ENCODE data around the gene PIGA. TPM values are rescaled to one million over a fixed set of nuclear protein-coding genes. Genes with fewer than 3 reads are reported as not detected.
A peak's percentile ranks its signal among the peaks of the same experiment; 100 is the strongest.

PIGA gene
- total and polyA plus RNA-seq, 3 donors from 2014 or later: 8.1 to 17.0 (median 13.0) TPM

DNA sequence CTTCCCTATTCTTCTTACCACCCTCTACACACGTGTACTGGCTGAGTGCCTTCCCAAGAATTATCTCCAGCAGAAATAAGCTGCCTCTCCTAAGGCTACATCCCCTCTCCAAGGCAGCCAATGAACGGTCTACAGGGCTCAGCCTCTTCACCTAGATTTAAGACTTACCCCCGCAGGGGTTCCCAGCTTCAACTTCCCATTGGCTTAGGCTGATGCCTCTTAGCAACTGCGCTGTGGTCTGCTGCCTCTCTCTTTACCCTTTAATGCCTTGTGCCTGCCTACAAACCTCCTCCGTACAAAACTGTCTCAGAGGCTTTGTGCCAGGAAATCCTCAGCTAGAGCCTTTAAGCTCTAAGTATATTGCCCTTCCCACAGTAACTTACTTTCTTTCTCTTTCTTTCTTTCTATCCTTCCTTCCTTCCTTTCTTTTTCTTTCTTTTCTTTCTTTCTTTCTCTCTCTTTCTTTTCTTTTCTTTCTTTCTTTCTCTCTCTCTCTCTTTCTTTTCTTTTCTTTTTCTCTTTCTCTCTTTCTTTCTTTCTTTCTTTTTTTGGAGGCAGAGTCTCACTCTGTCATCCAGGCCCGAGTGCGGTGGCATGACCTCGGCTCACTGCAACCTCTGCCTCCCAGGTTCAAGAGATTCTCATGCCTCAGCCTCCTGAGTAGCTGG is 15.1 kb upstream of the PIGA start:
- WGBS, 2 donors: 44 to 57% methylated on average over 8 of the region's 8 CpGs
- DNase-seq: no peak
- Histone ChIP-seq H3K27ac (no peak overlapping the region), H3K27me3 (no peaks in the 10 kb centered on the region), H3K9me3 (no peaks in the 10 kb centered on the region), H3K4me3 (no peak overlapping the region), H3K4me1 (no peaks in the 10 kb centered on the region), H3K36me3 (ENCODE audit: low read depth, missing control alignments) (no peaks in the 10 kb centered on the region)
- intact Hi-C loops (cut with DNase I; ENCODE audit: low total_unique reads): no loop called here
- TF ChIP-seq POLR2A (IDR thresholded peaks at IDR 0.05): no peak
- TF ChIP-seq, protein P1, sequence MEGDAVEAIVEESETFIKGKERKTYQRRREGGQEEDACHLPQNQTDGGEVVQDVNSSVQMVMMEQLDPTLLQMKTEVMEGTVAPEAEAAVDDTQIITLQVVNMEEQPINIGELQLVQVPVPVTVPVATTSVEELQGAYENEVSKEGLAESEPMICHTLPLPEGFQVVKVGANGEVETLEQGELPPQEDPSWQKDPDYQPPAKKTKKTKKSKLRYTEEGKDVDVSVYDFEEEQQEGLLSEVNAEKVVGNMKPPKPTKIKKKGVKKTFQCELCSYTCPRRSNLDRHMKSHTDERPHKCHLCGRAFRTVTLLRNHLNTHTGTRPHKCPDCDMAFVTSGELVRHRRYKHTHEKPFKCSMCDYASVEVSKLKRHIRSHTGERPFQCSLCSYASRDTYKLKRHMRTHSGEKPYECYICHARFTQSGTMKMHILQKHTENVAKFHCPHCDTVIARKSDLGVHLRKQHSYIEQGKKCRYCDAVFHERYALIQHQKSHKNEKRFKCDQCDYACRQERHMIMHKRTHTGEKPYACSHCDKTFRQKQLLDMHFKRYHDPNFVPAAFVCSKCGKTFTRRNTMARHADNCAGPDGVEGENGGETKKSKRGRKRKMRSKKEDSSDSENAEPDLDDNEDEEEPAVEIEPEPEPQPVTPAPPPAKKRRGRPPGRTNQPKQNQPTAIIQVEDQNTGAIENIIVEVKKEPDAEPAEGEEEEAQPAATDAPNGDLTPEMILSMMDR (IDR thresholded peaks at IDR 0.05): no peak

DNA sequence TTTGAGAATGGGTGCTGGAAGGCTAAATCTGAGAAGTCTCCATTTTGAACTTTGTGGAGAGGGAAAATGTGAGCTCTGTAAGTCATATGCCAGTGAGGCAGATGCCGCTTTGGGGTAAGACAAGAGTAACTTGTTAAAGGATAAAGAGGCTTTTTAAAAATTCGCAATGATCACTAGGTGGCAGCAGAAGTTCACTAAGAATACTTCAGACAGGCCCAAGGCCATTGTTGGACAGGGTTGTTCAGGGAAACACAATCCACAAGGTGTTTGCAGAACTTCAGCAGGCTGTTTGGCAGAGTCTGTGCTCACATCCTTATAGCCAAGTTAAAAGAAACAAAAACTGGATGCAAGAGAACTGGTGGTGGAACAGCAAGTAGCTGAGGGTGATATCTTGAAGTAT is 13.7 kb upstream of the PIGA start:
- peak; percentile 38 for DNase-seq
- no peaks in the 10 kb centered on the region for H3K36me3 ChIP-seq (ENCODE audit: low read depth, missing control alignments)
- H3K9me3 ChIP-seq: no peaks in the 10 kb centered on the region
- intact Hi-C loops (cut with DNase I; ENCODE audit: low total_unique reads): no loop called here
- TF ChIP-seq POLR2A (IDR thresholded peaks at IDR 0.05): no peak
- TF ChIP-seq, protein P1 (IDR thresholded peaks at IDR 0.05): peak in 2 of 3 experiments; percentile 31 to 37
- H3K27ac ChIP-seq: no peak overlapping the region
- H3K4me3 ChIP-seq: no peak overlapping the region
- H3K4me1 ChIP-seq: no peaks in the 10 kb centered on the region
- no peaks in the 10 kb centered on the region for H3K27me3 ChIP-seq
- WGBS, 2 donors: 30 to 35% methylated on average over 2 of the region's 2 CpGs

DNA sequence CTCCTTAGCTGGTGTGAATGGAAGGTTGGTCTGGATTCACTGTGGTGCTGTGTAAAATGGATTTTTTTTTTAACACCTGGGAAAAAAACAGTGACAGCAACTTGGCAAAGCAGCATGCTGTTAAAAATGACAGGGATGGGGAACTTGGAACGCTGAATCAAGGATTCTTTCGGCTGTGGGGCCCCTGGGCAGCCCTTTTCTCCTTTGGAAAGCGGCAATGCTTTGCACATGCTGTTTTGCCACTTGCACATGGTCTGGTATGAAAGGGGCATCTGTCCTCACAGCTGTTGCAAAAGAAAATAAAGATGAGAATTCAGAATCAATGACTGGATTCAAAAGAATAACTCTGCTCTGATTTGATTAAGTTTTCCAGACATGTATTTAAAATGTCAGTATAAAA is 10.7 kb upstream of the PIGA start:
- Histone ChIP-seq H3K36me3 (ENCODE audit: low read depth, missing control alignments) (no peaks in the 10 kb centered on the region), H3K9me3 (no peaks in the 10 kb centered on the region), H3K27ac (no peak overlapping the region), H3K4me3 (no peak overlapping the region), H3K27me3 (no peaks in the 10 kb centered on the region), H3K4me1 (no peaks in the 10 kb centered on the region)
- WGBS, 2 donors: 87 to 89% methylated on average over 3 of the region's 3 CpGs
- no peak for DNase-seq
- intact Hi-C loops (cut with DNase I; ENCODE audit: low total_unique reads): no loop called here
- TF ChIP-seq POLR2A (IDR thresholded peaks at IDR 0.05): no peak
- TF ChIP-seq, protein P1 (IDR thresholded peaks at IDR 0.05): no peak

DNA sequence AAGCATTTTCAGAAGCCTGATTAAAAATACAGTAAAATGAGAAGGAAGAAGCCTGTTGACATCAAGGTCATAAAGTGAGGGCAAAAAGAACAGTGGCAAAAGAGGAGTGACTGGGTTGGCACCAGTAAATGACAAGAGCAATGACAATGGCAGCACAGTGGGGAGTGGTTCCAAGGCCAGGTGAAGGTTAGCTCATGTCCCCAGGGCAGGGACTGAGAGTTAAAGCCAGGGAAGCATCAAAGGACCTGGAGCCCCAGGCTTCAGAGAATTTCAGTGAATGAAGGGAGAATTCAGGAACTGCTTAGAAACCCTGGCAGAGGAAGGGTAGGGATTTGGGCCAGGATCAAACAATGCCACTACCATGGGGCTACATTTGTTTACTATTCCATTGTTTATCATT is 8.8 kb upstream of the PIGA start:
- Histone ChIP-seq H3K4me1 (no peaks in the 10 kb centered on the region), H3K27me3 (no peaks in the 10 kb centered on the region), H3K36me3 (ENCODE audit: low read depth, missing control alignments) (no peaks in the 10 kb centered on the region), H3K27ac (no peak overlapping the region), H3K9me3 (no peaks in the 10 kb centered on the region), H3K4me3 (no peak overlapping the region)
- no peak for TF ChIP-seq POLR2A (IDR thresholded peaks at IDR 0.05)
- intact Hi-C loops (cut with DNase I; ENCODE audit: low total_unique reads): no loop called here
- DNase-seq: no peak

DNA sequence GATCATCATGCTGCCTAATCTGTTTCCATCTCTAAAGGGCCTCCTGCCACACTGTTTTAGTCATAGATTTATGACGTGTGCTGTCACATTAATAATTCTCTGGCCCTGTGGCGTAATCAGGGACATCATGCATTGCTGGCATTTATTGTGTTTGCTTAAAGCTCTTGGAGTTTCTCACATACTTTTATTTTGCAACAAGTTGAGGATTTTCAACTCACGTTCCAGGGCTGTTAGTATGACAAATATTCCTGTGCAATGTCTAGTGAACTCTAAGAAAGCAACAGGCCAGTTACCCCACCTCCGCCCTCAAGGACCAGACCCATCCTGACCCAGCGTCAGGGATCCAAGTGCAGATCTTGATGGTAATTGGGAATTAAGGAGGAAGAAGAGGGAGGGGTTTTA is 7.8 kb upstream of the PIGA start:
- no peak overlapping the region for H3K4me3 ChIP-seq
- WGBS, 2 donors: 83 to 88% methylated on average over 5 of the region's 5 CpGs
- intact Hi-C loops (cut with DNase I; ENCODE audit: low total_unique reads): no loop called here
- H3K36me3 ChIP-seq (ENCODE audit: low read depth, missing control alignments): no peaks in the 10 kb centered on the region
- no peak overlapping the region for H3K27ac ChIP-seq
- no peaks in the 10 kb centered on the region for H3K27me3 ChIP-seq
- H3K4me1 ChIP-seq: no peaks in the 10 kb centered on the region
- DNase-seq: no peak
- TF ChIP-seq, protein P1 (IDR thresholded peaks at IDR 0.05): no peak
- no peak for TF ChIP-seq POLR2A (IDR thresholded peaks at IDR 0.05)
- H3K9me3 ChIP-seq: no peaks in the 10 kb centered on the region
